HG02798 (cell line): Measurements from ENCODE around the gene ERF.
A peak's percentile ranks its signal among the peaks of the same experiment; 100 is the strongest.

Experiments used
- ATAC-seq: cut with Tn5 transposase; IDR thresholded peaks from one replicate; pipeline ENCODE4 v1.9.1; 2021; ENCODE audit warnings: mild to moderate bottlenecking; ENCODE audit not compliant: unreplicated experiment, poor library complexity

ERF gene

DNA sequence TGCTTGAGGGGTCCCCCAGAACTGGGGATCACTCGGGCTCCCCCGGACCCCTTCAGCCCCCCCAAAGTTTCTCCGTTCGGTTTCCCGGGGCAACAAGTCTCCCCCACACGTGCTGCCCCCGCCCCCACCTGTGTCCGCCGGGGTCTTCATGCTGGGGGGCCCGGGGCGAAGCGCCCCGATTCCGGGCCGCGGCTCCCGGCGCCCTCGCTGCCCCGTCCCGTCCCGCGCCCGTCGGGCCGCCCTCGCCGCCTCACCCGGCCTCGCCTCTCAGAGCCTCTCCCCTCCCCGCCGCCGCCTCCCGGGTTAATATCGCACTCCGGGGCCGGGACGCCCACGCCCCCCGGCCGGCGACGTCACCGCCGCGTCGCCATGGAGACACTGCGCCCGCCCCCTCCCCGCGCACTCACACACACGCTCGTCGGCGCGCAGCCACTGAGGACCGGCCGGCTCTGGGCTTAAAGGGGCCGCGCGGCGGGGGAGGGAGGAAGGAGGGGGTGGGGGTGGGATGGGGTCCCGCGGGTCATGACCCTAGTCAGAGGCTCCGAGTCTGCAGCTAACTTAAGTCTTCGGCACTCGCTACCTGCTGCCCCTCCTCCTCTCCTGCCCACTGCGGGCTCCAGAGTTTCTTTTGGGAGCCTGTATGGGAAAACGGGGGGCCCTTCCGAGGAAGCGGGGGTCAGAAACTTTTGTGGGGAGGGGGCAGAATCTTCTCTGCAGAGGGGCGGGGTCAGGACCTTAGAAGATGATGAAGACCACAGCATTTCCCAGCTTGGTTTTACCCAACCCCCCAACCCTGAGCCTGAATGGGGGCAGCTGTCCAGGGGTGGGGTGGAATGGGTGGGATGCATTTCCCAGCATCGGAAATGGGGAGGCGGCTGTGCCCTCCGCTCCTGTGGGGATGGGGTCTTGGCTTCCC lies at the start of gene ERF:
Gene ERF (minus strand): TSS at position 279 of the 916 bp plus-strand sequence. CDS start 129 bp downstream, at position 150.
- peak; percentile 78 for ATAC-seq

DNA sequence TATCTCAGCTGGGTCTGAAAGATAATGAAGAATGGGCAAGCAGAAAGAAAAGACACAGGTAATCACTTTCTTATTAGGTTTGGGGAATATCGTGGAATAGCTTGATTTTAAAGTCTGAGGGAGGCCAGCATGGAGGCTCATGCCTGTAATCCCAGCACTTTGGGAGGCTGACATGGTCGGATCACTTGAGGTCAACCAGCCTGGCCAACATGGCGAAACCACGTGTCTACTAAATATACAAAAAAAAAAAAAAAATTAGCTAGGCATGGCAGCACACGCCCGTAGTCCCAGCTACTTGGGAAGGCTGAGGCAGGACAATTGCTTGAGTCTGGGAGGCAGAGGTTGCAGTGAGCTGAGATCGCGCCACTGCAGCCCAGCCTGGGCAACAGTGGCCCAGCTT lies 48.9 kb upstream of the ERF start:
- no peak for ATAC-seq

DNA sequence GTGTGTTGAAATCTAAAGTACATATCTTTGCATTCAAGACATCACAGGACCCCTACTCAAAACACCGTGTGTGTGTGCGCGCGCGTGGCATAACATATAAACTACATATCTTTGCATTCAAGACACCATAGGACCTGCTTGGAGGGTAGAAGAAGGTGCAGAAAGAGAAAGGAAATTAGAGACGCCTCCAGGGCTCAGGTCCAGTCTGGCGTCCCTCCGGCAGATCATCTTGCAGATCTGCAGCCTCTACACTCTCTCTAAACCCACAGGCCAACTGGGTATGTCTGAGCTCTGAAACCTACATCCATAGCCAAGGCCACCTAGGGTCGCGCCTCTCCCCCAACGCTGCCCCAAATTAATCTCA lies 48.2 kb upstream of the ERF start:
- no peak for ATAC-seq

DNA sequence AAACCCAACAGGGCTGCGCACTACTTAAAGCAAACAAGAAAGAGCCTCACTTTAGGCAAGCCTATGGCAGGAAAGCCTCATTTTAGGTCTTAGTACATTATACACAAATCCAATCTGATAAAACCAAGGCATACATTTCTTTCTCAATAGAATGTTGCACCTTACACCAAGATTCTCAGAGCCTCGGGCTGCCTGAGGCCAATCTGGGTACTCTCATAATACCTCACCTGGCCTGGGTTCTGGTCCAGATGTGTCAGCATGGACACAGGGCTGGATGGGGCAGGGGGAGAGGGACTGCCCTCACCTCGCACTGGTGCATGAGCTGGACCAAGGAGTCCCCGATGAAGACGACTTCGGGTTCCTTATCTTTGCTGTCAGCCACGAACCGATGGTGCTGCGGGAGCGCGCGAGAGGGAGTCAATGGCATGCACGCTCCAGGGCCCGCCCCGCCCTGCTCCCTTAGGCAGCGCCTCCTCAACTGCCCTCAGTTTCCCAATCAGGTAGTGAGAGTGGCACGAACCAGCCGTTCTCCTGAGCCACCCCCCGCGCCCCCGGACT lies 46.8 kb upstream of the ERF start, which contains the start of gene PRR19:
Gene PRR19 (plus strand): TSS at position 487 of the 558 bp plus-strand sequence. CDS start 7,453 bp downstream, outside the sequence.
- ATAC-seq = no peak

DNA sequence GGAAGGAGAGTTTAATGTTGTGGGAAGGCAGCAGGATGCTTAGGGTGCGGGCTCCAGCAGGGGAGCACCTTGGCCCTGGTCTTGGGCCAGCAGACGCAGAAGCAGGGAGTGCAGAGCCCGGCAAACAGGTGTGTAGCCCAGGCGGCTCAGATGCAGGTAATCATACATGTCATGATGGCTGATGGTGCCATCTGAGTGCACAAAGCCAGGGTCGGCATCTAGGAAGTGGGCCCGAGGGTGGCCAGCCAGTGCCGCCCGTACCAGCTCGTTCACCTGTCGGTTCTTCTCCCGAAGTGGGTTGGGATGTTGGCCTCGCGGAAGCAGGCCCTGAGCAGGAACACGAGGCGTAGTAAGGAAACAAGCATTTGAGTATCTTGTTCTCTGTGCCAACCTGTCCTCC lies 42.1 kb upstream of the ERF start:
- no peak for ATAC-seq

DNA sequence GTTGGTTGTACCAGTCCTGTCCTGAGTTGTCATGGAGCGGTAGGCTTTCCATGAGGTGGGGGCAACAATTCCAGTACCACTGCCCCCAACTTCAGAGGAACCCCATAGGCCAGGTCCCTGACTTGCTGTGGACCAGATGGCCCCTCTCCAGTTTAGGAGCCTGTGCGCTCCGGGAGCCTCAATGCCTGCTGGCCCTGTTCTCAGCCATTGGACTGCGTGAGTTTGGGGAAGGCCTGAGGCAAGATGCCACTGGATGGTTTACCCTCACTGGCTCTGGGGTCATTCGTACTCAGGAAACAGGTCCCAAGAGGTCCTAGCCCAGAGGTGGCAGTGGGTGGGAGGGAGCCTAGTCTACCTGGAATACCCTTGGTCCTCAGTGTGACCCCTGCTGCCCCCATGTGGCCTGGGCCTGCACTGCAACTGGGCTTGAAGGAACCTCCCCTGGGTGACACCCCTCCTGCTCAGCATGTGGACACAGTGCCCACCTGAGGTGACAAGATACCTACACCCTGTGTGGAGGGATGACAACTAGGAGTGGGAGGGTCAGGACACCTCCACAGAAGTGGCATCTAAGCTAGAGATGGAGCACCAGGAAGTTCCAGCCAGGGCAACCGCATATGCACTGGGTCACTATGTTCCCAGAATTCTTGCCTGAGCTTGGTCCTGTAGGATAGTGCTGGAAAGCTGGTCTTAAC lies 41.0 kb upstream of the ERF start:
- peak; percentile 71 for ATAC-seq

DNA sequence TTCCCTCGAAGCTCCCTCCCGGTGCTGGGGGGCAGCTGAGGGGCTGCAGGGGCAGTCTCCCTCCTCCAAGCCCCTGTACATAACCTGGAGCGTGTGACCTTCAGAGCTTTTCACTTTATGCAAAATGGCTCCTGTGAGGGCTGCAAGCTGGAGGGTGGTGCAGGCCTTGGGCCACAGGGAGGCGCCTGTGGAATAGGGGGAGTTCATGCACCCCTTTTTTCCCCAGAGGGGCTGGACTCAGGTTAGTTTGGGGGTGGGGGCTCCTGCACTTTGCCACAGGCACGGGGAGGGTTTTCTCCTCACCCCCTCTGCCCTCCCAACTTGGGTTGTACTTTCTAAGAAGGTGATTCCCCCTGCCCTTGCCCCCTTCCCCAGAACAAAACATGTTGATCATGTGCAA lies 40.4 kb upstream of the ERF start:
- ATAC-seq = no peak

DNA sequence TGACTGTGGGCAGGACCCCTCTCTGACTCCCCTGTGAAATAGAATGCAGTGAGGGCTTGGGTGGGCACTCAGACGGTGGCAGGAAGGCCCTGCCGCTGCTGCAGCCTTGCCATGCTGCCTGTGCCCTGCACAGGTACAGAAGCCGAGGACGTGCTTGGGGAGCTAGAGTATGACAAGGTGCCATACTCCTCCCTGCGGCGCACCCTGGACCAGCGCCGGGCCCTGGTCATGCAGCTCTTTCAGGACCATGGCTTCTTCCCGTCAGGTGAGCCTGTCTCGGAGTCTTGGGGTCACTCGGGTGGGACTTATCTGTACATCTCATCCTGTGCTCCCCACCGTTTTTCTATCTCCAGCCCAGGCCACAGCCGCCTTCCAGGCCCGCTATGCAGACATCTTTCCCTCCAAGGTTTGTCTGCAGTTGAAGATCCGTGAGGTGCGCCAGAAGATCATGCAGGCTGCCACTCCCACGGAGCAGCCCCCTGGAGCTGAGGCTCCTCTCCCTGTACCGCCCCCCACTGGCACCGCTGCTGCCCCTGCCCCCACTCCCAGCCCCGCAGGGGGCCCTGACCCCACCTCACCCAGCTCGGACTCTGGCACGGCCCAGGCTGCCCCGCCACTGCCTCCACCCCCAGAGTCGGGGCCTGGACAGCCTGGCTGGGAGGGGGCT lies 39.7 kb upstream of the ERF start:
- ATAC-seq = no peak

DNA sequence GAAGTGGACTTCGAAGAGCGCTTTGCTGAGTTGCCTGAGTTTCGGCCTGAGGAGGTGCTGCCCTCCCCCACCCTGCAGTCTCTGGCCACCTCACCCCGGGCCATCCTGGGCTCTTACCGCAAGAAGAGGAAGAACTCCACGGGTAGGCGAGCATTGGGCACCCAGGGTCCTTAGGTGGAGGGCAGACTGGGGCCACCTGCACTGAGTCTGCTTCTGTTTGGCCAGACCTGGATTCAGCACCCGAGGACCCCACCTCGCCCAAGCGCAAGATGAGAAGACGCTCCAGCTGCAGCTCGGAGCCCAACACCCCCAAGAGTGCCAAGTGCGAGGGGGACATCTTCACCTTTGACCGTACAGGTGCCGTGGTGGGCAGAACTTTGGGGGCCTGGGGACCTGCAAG lies 39.0 kb upstream of the ERF start:
- no peak for ATAC-seq

DNA sequence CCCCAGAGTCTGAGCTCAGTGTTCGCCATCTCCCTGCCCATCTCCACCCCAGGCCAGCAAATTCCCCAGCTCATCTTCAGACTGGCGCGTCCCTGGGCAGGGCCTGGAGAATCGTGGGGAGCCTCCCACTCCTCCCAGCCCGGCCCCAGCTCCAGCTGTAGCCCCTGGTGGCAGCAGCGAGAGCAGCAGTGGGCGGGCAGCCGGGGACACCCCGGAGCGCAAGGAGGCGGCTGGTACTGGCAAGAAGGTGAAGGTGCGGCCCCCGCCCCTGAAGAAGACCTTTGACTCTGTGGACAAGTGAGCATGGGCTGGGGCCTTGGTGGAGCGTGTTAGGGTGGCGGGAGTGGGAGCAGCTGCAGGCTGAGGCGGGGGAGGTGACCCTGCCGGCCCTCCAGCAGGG lies 38.6 kb upstream of the ERF start:
- ATAC-seq = no peak

DNA sequence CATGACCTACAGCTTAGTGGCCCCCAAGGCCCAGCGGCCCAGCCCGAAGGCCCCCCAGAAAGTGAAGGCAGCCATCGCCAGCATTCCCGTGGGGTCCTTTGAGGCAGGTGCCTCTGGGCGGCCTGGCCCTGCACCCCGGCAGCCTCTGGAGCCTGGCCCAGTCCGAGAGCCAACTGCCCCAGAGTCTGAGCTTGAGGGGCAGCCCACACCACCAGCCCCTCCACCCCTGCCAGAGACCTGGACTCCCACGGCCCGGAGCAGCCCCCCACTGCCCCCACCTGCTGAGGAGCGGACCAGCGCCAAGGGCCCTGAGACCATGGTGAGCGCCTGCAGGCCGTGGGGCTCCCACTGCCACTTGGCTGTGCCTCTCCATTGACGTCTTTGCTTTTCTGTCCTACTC lies 38.0 kb upstream of the ERF start:
- ATAC-seq = no peak

DNA sequence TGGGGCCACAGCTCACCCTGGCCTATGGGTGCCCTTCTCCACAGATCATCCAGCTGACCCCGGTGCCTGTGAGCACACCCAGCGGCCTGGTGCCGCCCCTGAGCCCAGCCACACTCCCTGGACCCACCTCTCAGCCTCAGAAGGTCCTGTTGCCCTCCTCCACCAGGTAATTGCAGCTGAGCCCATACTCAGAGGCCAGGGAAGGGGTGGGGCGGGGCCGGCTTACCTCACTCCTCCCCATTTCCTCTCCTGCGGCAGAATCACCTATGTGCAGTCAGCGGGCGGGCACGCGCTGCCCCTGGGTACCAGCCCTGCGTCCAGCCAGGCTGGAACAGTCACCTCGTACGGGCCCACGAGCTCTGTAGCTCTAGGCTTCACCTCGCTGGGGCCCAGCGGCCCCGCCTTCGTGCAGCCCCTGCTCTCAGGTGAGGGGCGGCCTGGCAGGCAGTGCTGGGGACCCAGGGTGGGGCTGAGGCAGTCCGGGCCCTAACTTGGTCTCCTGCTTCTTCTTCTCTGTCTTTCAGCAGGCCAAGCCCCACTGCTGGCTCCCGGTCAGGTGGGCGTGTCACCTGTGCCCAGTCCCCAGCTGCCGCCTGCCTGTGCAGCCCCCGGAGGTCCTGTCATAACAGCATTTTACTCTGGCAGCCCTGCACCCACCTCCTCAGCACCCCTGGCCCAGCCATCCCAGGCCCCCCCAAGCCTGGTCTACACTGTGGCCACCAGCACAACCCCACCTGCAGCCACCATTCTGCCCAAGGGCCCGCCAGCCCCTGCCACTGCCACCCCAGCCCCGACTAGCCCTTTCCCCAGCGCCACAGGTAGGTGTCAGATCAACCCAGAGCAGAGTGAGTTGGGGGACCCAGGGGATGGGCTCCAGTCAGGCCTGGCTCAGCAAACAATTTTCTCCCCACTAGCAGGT lies 37.4 kb upstream of the ERF start:
- ATAC-seq = no peak

DNA sequence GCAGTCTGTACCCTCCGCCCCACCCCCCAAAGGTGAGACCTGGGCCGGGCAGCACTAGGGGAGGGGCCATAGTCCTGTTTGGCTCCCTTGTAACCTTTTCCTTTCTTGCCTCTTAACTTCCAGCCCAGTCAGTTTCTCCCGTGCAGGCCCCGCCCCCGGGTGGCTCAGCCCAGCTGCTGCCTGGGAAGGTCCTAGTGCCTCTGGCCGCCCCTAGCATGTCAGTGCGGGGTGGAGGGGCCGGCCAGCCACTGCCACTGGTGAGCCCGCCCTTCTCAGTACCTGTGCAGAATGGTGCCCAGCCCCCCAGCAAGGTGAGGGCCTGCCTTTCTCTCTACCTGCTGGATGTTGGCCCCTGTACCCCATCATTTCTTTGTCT lies 36.5 kb upstream of the ERF start:
- ATAC-seq = no peak

DNA sequence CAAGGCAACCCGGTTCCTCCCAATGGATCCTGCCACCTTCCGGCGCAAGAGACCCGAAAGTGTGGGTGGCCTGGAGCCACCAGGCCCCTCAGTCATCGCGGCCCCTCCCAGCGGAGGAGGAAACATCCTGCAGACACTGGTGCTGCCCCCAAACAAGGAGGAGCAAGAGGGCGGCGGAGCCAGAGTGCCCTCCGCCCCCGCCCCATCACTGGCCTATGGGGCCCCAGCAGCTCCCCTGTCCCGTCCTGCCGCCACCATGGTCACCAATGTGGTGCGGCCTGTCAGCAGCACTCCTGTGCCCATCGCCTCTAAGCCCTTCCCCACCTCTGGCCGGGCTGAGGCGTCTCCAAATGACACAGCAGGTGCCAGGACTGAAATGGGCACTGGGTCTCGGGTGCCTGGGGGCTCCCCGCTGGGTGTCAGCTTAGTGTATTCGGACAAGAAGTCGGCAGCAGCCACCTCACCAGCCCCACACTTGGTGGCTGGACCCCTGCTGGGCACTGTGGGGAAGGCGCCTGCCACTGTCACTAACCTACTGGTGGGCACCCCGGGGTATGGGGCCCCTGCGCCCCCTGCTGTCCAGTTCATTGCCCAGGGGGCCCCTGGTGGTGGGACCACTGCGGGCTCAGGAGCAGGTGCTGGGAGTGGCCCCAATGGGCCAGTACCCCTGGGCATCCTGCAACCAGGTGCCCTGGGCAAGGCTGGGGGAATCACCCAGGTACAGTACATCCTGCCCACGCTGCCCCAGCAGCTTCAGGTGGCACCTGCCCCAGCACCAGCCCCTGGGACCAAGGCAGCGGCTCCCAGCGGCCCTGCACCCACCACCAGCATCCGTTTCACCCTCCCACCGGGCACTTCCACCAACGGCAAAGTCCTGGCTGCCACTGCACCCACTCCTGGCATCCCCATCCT lies 35.9 kb upstream of the ERF start:
- ATAC-seq = no peak

DNA sequence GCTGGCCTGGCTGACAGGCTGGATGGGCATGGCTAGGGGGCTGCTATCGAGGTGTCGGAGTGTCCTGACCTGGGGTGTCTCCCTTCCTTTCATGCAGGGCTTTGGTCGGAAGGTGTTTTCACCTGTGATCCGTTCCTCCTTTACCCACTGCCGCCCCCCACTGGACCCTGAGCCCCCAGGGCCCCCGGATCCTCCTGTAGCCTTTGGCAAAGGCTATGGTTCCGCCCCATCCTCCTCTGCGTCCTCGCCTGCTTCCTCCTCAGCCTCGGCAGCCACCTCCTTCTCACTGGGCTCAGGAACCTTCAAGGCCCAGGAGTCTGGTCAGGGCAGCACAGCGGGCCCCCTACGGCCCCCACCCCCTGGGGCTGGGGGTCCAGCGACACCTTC lies 35.2 kb upstream of the ERF start:
- ATAC-seq = no peak

DNA sequence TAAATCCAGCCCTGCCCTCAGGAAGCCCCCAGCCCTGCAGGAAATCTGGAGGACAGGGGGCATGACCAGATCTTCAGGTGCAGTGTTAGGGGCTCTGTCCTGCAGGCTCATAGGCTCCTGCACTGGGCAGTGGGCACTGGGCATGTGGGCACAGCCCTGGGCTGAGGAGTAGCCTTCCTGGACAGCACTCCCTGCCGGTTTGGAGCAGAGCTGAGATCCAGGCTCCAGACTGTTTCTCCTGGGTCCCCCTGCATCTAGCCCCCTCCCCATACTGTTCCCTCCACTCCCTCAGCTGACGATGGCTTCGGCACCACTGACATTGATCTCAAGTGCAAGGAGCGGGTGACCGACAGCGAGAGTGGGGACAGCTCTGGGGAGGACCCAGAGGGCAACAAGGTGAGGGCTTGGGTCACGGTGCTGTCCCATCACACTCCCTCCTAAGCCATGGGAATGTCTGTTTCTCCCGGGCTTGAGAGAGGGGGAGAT lies 34.7 kb upstream of the ERF start:
- ATAC-seq = no peak

DNA sequence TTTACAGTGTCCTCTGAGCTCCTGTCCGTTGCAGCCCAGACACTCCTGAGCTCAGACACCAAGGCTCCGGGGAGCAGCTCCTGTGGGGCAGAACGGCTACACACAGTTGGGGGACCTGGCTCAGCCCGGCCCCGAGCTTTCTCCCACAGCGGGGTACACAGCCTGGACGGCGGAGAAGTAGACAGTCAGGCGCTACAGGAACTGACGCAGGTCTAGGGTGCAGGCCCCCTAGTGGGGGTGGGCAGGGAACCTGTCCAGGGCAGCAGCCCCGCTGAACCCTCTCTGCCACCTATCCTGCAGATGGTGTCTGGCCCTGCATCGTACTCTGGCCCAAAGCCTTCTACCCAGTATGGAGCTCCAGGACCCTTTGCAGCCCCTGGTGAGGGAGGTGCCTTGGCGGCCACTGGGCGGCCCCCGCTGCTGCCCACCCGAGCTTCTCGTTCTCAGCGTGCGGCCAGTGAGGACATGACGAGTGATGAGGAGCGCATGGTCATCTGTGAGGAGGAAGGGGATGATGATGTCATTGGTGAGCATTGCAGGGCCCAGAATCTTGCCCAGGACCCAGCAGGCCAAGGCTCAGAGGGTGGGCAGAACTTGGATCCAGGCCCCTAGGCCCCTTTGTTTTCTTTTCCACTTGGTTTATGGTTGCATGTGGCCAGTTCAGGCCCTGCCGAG lies 34.1 kb upstream of the ERF start:
- ATAC-seq = no peak

DNA sequence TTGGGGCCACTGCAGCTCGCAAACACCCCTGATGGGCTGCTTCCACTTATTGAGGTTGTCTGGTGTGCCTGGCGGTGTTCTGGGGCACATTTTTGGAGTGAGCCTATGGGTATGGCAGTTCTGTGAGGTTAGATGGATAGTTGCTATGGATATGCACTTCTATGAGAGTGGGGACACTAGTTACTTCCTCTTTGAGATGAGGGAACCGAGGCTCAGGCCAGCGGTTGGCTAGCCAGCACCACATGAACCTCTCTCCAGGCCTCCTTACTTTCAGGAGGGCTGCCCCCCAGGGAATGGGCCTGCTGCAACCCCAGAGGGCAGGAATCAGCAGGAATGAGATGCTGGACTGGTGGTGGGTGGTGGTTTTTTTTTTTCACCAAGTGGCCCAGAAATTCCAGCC lies 33.5 kb upstream of the ERF start:
- ATAC-seq = no peak
